HG03457 (cell line): ENCODE measurements around the gene NBEA.

Source experiments
- ATAC-seq: cut with Tn5 transposase; IDR thresholded peaks from one replicate; pipeline ENCODE4 v1.9.1; 2021; ENCODE audit warnings: moderate number of reproducible peaks; ENCODE audit not compliant: unreplicated experiment

NBEA gene

GRCh38 chr13:35266412-35266811 lies 324.3 kb downstream of the NBEA start:
- ATAC-seq: no peak

GRCh38 chr13:35278917-35279316 lies 336.8 kb downstream of the NBEA start:
- no peak for ATAC-seq

DNA sequence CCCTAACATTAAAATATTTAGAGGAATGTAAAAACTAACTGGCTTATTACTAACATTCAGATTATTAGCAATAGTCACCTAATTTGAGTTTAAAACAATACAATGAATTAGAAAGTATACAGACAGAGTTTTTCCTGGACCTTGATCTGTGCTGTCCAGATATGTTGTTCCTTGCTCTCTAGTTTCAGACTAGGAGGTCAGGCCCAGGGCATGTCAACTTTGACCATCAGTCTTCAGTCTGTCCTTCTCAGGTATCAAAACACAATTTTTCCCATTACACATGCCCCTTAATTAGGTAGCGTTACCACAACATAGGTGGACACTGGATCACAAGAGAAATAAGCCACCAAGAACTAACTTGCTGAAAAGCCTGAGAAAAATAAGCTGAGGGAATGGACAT lies 337.4 kb downstream of the NBEA start:
- ATAC-seq: no peak

DNA sequence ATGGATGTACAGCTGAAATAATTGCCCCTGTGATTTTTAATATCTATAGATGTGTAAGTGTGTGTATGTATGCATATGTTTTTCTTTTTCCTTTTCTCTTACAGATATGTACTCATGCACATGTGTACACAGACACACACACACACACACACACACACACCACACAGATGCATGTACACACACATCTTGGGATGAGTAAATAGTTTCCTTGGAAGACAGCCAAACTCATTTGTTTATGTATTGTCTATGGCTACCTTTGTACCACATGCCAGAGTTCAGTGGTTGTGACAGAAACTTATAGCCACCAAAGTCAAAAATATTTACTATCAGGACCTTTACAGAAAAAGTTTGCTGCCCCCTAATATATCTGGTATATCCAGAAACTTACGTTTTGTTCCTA lies 341.8 kb downstream of the NBEA start:
- no peak for ATAC-seq

GRCh38 chr13:35285677-35286076 lies 343.6 kb downstream of the NBEA start:
- ATAC-seq: no peak

- ATAC-seq: no peak
Measured at GRCh38 chr13:35292329-35292728, 350.3 kb downstream of the NBEA start.

GRCh38 chr13:35293579-35294226 lies 351.6 kb downstream of the NBEA start:
- no peak for ATAC-seq

GRCh38 chr13:35309706-35310105 lies 367.6 kb downstream of the NBEA start:
- no peak for ATAC-seq

- no peak for ATAC-seq
Measured at GRCh38 chr13:35332134-35332533, 390.1 kb downstream of the NBEA start.

GRCh38 chr13:35333157-35333556 lies 391.1 kb downstream of the NBEA start:
- ATAC-seq: no peak

DNA sequence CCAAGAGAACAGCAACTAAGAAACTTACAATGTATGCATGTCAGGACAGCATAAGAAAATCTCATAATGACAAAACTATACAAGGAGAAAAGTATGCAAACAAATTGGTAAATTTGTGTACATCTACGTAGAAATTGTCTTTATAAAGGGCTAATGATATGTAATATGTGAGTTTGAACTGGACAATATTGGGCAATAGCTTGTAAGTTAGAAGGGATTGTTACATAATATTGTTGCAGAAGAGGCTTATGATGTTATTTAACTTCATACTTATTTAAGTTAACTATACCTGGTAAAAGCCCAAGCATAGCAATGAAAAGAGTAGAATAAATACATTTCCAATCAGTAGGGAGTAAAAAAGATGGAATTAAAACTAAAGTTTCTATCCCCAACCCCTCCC lies 400.4 kb downstream of the NBEA start:
- no peak for ATAC-seq

DNA sequence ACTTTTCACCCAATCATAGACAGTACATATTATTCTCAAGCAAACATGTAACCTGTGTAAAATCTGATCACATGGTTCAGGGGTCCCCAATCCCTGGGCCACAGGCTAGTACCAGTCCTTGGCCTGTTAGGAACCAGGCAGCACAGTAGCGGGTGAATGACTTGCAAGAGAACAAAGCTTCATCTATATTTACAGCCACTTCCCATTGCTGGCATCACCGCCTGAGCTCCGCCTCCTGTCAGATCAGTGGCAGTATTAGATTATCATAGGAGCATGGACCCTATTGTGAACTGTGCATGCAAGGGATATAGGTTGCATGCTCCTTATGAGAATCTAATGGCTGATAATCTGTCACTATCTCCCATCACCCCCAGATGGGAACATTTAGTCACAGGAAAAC lies 401.3 kb downstream of the NBEA start:
- no peak for ATAC-seq

DNA sequence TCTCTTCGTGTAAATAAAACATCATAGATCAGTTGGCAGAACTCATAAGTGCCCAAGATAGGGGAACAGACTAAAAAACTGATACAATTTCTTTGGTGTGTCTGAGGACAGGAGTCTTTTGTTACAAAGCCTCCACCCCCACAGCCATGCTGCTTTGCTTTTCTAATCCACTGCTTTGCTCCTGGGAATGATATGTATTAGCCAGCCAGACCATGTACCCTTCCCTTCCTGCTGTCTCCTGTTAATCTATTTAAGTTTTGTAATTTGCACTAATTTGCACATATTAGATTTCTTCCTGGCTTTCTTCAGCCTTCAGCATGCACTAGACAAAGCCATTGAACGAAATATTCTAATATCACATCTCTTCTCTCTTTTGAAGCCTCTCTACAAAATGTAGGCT lies 403.9 kb downstream of the NBEA start:
- no peak for ATAC-seq

- no peak for ATAC-seq
Measured at GRCh38 chr13:35346494-35346893, 404.4 kb downstream of the NBEA start.

GRCh38 chr13:35347679-35348205 lies 405.7 kb downstream of the NBEA start:
- no peak for ATAC-seq

DNA sequence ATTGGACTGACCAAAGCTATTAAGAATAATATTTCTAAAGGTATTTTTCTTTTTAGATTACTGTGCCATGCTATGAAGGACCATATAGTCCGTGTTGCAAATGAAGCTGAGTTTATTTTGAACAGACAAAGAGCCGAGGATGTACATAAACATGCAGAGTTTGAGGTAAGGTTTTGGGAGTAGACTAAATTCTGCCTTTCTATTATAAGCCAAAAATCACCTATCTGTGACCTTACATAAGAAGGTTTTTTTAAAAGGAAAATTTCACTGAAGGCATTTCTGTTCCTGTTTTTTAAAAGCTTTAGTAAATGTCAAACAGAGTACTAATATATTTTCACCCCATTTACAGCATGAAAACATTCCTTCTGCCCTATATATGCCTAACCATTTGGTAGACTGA lies 407.0 kb downstream of the NBEA start:
- ATAC-seq: no peak

GRCh38 chr13:35349673-35350278 lies 407.7 kb downstream of the NBEA start:
- ATAC-seq: no peak

- ATAC-seq: no peak
Measured at GRCh38 chr13:35354285-35354684, 412.2 kb downstream of the NBEA start.

DNA sequence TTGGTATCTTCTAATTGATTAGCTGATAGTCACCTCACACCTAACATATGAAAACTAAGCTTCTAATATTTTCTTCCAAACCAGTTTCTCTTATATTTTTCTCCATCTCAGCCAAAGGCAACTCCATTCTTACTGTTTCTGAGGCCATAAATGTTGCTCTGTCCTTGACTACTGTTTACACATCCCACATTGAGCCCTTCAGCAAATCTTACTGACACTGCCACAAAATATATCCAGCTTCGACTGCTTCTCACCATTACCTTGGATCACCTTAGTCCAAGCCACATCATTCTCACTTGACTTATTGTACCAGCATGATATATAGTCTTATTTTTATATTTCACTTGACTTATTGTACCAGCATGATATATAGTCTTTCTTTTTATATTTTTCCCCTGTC lies 412.8 kb downstream of the NBEA start:
- no peak for ATAC-seq

- ATAC-seq: no peak
Measured at GRCh38 chr13:35356572-35356971, 414.5 kb downstream of the NBEA start.

GRCh38 chr13:35365883-35366282 lies 423.8 kb downstream of the NBEA start:
- no peak for ATAC-seq

GRCh38 chr13:35367586-35367985 lies 425.5 kb downstream of the NBEA start:
- ATAC-seq: no peak

DNA sequence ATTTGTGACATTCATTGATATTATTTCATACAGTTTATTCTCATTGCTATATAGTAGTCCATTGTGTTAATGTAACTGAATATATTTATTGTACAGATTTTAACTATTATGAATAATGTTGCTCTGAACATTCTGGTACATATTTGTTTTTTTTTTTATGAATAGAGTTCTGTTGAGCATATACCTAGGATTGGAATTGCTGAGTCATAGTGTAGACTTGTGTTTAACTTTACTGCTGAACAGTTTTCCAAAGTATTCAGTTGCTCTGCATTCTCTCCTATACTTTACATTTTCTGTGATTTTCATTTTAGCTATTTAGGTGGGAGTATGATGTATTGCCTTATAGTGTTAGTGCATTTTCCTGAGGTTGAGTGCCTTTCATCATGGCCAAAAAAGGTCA lies 436.9 kb downstream of the NBEA start:
- ATAC-seq: no peak
